ENCODE data around the gene DAG1.

The DAG1 gene

DNA sequence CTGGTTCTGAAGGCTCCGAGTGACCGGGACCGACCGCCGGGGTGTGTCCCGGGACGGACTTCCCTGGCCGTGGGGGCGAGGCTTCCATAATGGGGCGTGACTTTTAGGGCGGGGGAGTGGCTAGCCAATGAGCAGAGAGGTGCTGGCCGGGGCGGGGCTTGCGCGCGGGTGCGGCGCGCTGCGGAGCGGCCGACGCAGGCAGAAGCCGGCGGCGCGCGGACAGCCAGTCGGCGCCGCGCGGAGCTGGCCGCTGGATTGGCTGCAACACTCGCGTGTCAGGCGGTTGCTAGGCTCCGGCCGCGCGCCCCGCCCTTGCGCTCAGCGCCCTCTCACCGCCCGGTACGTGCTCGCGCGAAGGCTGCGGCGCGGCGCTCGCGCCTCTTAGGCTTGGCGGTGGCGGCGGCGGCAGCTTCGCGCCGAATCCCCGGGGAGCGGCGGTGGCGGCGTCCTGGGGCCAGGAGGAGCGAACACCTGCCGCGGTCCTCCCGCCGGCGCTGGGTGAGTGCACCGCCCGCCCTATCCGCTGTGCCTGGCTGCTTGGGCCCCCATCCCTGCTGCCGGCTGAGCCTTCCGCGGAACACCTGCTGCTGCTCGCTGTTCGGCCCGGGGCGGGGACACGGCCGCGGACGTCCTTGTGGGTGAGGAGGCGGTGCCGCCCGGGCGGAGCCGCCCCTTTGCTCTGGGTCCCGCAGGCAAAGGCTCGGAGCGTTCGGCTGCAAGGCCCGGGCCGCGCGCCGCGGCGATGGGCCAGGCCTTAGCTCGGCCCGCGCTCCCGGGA lies at the start of gene DAG1:
TSS of gene DAG1 (plus strand) at position 332 of the 778 bp plus-strand sequence. CDS start 40,268 bp downstream, outside the sequence.
- DNase-seq, result peak; percentile 99

- DNase-seq, result no peak
Observed at GRCh38 chr3:49421890-49422378, 48.1 kb upstream of the DAG1 start.

GRCh38 chr3:49422379-49423248 lies 47.5 kb upstream of the DAG1 start, which contains the start of gene AMT:
Gene AMT (minus strand): TSS chr3:49422473. CDS start chr3:49422450, 23 bp downstream.
- DNase-seq, result peak; percentile 83

GRCh38 chr3:49424816-49425215 lies 45.3 kb upstream of the DAG1 start:
- DNase-seq, result no peak

- no peak for DNase-seq
Observed at GRCh38 chr3:49427586-49427985, 42.5 kb upstream of the DAG1 start.

- no peak for DNase-seq
Observed at GRCh38 chr3:49428752-49429080, 41.4 kb upstream of the DAG1 start.

GRCh38 chr3:49434731-49435130 lies 35.3 kb upstream of the DAG1 start:
- no peak for DNase-seq

GRCh38 chr3:49445391-49445790 lies 24.7 kb upstream of the DAG1 start:
- DNase-seq, result no peak

GRCh38 chr3:49453621-49454020 lies 16.4 kb upstream of the DAG1 start:
- no peak for DNase-seq

DNA sequence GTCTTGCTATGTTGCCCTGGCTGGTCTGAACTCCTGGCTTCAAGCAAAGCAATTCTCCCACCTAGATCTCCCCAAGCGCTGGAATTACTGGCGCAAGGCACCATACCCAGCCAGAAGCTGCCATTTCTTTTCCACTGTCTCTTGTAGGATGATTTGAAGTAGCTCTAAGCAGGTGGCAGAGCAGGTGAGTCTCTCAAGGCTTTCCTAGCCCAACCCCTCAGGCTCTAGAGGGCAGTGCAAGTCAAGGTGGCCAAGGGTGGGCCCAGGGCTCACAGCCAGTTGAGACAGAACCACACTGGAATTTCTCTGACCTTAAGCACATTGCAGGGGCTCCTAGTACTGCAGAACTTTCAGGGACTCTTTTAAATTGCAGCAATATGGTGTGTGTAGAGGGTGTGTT lies 15.6 kb upstream of the DAG1 start:
- no peak for DNase-seq

DNA sequence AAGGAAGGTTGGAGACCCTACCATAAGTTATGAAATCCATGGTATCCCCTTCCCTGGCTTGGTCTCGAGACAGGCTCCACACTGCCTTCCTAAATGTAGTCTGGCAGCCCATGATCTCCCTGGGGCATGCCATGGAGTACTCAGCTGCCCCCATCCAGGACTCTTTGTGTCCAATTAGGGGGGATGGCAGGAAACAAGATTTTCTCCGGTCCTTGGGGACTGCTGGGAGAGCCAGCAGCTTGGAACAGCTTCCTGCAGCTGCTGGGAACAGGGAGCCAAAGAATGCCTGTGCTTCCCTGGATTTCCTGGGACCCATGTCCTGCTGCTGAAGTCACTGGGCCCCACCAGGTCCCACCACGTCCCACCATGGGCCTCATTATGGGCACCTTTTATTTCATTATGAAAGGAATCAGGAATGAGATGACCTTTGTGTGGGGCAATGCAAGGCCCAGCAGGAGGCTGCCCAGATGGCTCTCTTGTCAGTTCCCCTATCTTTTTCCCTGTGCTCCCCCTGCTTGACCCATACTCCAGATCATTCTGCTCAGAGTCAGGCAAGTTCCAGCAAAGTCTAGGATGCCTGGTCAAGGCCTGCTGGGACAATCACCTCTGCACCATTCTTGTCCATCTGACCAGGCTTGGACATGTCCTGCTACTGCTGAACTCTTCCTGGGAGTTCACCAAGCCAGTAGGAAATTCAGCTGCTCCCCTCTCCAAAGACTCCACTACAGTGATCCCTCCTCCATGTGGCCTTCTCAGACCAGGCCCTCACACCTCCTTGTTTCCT lies 15.0 kb upstream of the DAG1 start:
- peak; percentile 43 for DNase-seq

DNA sequence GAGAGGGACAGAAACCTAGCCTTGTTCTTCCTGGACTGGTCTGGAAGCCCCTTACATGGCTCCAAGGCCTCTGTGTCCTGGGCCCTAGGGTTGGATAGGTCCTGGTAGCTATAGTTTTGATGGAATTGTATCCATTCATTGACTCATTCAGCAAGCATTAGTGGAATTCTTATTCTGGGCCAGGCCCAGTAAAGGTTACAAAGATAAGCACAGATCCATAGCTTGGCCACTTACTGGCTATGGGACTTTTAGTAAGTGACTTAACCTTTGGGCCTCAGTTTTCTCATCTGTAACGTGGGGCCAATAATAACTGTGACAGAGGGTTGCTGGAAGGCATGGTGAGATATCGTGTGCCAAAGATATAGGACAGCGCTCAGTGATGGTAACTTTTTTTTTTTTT lies 13.6 kb upstream of the DAG1 start:
- no peak for DNase-seq

DNA sequence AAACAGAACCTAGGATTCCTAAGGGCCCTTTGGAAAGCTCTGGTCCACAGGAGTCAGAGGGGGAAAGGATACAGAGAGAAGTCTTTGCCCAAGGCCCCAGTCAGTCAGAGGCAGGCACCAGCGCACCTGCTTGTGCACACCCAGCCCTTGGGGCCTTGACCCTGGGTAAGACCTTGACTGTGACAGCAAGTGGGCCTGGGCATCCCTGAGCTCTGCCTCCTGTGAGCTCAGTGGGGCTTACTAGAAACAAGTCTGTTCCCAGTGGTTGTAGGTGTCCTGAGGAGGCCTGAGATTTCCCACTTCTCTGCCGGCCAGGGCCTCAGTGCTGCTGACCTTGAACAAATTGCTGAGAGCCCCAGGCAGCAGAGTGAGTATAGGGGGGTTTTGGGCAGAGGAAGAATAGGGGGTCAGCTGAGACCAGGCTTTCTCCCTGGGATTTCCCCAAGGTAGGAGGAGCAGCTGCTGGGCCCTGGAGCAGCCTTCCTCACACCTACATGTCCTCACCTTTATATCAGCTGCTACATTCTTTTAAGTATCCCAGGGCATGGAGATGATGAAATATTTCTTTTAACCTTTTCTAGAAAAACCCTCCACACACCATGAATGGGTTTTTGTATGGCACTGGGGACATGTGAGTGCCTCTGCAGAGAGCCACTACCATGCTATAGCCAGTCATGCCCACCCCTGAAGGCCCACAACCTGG lies 9.7 kb upstream of the DAG1 start:
- no peak for DNase-seq

DNA sequence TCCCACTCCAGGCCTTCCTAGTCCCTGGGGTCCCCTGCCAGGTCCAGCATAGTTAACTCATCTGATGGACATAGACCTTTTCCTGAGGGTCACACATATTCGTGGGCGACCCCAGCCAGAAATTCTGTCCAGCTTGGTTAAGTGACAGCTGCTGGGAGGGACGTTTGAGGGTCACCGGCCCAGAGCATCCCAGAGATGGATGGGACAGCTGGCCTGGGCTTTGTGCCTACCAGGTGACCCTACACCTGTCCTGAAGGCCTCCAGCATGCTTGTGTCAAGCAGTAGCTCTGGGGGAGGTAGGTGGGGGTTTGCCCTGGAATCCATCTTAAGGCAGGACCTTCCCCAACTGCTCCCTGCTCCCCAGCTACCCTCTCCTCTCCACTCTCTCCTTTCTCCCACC lies 9.1 kb upstream of the DAG1 start:
- peak; percentile 5 for DNase-seq

- peak; percentile 61 for DNase-seq
Observed at GRCh38 chr3:49461443-49462171, 8.5 kb upstream of the DAG1 start.

DNA sequence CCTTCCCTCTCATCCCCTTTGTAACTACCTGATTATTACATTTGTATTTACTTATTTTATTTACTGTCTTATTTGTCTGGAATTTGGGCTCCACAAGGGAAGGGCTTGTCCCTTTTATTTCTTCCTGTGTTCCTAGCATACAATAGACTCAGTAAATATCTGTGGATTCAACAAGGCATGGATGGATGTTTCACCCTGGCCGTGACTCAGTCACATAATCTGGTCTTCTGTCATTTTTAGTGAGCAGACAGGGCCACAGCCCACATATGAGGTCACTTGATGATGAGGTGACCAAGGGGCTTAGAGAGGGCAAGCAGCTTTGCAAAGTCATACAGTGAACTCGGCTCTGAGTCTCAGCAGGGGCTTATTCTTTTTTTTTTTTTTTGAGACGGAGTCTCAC lies 7.8 kb upstream of the DAG1 start:
- peak; percentile 26 for DNase-seq

- peak; percentile 65 for DNase-seq
Observed at GRCh38 chr3:49465270-49466034, 4.6 kb upstream of the DAG1 start.

GRCh38 chr3:49466085-49466484 lies 4.0 kb upstream of the DAG1 start:
- DNase-seq, result no peak

DNA sequence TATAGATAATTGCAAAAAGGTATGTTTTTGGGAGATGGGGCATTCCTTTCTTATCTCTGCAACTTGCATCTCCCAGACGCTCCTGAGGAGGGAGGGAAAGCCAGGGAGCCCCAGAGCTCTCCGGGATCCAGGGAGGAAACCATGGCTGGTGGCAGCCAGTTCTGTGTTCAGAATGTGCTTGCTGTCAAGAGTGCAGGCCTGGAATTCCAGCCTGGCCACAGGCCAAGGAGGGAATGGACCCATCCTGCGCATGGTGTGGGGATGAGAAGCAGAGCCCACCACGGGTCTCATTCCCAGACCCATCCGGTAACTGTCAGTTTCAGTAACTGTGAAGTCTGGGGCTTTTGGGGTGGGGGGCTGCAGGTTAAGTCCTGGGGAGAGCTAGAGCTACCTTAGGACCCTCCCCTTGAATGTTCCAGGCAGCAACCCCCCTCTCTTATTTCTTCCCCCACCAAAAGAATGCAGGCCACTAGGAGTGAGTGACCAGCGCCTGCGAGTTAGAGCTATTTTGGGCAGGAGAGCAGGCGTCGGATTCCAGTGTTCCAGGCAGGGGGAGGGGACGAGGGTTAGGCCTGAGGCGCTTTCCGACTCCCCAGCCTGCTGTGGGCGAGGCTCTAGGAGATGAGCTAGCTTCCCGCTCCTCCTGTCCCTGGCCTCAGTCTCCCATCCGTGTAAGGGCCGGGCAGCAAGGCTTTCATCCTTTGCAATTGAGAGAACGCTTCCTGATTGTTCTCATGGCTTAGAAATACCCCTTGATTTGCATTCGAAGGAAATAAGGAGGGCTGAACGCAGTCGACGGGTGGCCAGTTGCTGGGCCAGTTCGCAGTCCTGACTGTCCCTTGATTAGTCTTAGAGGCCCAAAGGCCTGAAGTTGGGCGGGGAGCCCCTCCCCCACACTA lies 781 bp upstream of the DAG1 start:
- DNase-seq, result peak; percentile 93

Measured in eye (tissue), 1 donor.